ENCODE data around the gene TBX4. TPM values are rescaled to one million over a fixed set of nuclear protein-coding genes. Genes with fewer than 3 reads are reported as not detected.

Gene TBX4
- total RNA-seq, 4 donors from 2014 or later, result not detected

GRCh38 chr17:61464843-61465180, 12.6 kb downstream of the TBX4 start:
- no peak for TF ChIP-seq CTCF (IDR thresholded peaks at IDR 0.05)
- no peak for ATAC-seq (ENCODE audit: low FRiP score)
- DNase-seq (ENCODE audit: low spot score), result no peak

- no peak for ATAC-seq (ENCODE audit: low FRiP score)
- DNase-seq (ENCODE audit: low spot score), result no peak
- TF ChIP-seq CTCF (IDR thresholded peaks at IDR 0.05), result no peak
Observed at GRCh38 chr17:61465550-61466237, 13.5 kb downstream of the TBX4 start.

GRCh38 chr17:61466246-61466645, 14.0 kb downstream of the TBX4 start:
- DNase-seq (ENCODE audit: low spot score) (no peak), ATAC-seq (ENCODE audit: low FRiP score) (no peak)
- no peak for TF ChIP-seq CTCF (IDR thresholded peaks at IDR 0.05)

GRCh38 chr17:61467416-61468262, 15.4 kb downstream of the TBX4 start:
- ATAC-seq (ENCODE audit: low FRiP score) (no peak), DNase-seq (ENCODE audit: low spot score) (no peak)
- TF ChIP-seq CTCF (IDR thresholded peaks at IDR 0.05), result no peak

GRCh38 chr17:61468263-61468907, 16.2 kb downstream of the TBX4 start:
- DNase-seq (ENCODE audit: low spot score), result no peak
- no peak for ATAC-seq (ENCODE audit: low FRiP score)
- no peak for TF ChIP-seq CTCF (IDR thresholded peaks at IDR 0.05)

- TF ChIP-seq CTCF (IDR thresholded peaks at IDR 0.05), result no peak
- ATAC-seq (ENCODE audit: low FRiP score), result no peak
- DNase-seq (ENCODE audit: low spot score), result no peak
Observed at GRCh38 chr17:61469474-61469873, 17.3 kb downstream of the TBX4 start.
